Dendritic cell treated with granulocyte-macrophage colony-stimulating factor and Interleukin-4, amounts not matched to agents 40 ng/mL and 50 ng/mL, for 4 days (primary cell): ENCODE measurements around the gene ANKDD1A.
A peak's percentile ranks its signal among the peaks of the same experiment; 100 is the strongest.

Experiments used
- H3K27ac Mint-ChIP-seq: one replicate; pipeline ENCODE4 v1.8.0; 2022; ENCODE audit warnings: mild to moderate bottlenecking, mixed read lengths
- H3K27me3 Mint-ChIP-seq: one replicate; pipeline ENCODE4 v1.8.0; 2022; ENCODE audit warnings: mild to moderate bottlenecking, mixed read lengths
- H3K36me3 Mint-ChIP-seq: one replicate; pipeline ENCODE4 v1.8.0; 2022; ENCODE audit warnings: low read depth, mixed read lengths
- H3K4me1 Mint-ChIP-seq: one replicate; pipeline ENCODE4 v1.8.0; 2022; ENCODE audit warnings: low read depth, mixed read lengths
- H3K4me3 Mint-ChIP-seq: one replicate; pipeline ENCODE4 v1.8.0; 2022; ENCODE audit warnings: mild to moderate bottlenecking, moderate library complexity, mixed read lengths
- H3K9me3 Mint-ChIP-seq: one replicate; pipeline ENCODE4 v1.8.0; 2022; ENCODE audit warnings: mixed read lengths
- intact Hi-C: fragments of 100-400 bp; cut with micrococcal nuclease; formaldehyde crosslinking; loops from one replicate; pipeline ENCODE4 v1.15.0; 2022

Gene ANKDD1A

DNA sequence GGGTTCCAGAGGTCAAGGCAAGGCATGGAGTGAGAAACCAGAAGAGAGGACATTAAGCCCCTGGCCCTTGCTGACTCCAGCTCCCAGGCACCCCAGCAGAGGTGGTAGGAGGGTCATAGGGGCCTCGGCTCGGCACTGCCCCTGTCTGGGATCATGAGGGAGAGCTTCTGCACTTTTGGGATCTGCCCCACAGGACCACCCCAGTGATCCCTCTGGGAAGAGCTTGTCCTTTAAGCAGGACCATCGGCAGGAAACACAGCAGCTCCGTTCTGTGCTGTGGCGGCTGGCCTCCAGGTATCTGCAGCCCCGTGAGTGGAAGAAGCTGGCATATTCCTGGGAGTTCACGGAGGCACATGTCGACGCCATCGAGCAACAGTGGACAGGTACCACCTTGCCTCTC lies 35.5 kb downstream of the ANKDD1A start:
- intact Hi-C loops, result no loop called here
- Mint-ChIP-seq H3K4me3 (no peak overlapping the region), H3K4me1 (peaks cover 9% of the 10 kb centered on the region), H3K9me3 (peaks cover 15% of the 10 kb centered on the region), H3K27me3 (peaks cover 1% of the 10 kb centered on the region), H3K36me3 (peaks cover 26% of the 10 kb centered on the region), H3K27ac (no peak overlapping the region)

- H3K36me3 Mint-ChIP-seq, result peaks cover 43% of the 10 kb centered on the region
- no peak overlapping the region for H3K27ac Mint-ChIP-seq
- peaks cover 1% of the 10 kb centered on the region for H3K27me3 Mint-ChIP-seq
- H3K4me3 Mint-ChIP-seq, result no peak overlapping the region
- H3K9me3 Mint-ChIP-seq, result peaks cover 32% of the 10 kb centered on the region
- intact Hi-C loops, result no loop called here
- H3K4me1 Mint-ChIP-seq, result peaks cover 22% of the 10 kb centered on the region
Observed at GRCh38 chr15:64948916-64949315, 37.2 kb downstream of the ANKDD1A start.

DNA sequence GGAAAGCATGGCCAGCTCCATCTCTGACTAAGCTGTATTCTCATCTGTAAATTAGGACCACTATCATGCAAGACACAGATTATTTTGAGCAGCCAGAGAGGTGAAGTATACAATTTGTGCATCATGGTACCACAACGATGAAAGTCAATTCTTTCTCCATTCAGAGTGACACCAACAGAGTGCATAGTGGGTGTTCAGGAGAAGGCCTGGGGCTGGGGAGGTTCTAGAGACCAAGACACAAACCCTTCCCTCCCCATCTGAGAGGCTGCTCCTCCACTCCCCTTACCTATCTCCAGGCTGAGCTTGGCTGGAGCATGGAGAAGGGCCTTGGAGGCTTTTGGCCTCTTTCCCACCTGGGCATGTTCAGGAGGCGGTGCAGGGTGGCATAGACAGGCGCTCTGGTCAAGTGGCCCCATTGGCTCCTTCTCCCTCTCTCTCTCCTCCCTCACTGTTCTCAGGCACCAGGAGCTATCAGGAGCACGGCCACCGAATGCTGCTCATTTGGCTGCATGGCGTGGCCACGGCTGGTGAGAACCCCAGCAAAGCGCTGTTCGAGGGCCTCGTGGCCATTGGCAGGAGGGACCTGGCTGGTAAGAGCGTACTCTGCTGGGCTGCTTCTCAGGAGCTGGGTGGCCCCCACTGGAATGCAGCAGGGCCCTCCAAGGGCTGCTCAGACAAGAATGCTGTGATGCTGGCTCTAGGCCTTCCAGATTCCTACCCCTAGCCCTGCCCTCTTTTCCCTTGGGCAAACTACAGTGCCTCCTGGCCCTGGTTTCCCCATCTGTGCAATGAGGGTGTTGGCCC lies 37.9 kb downstream of the ANKDD1A start:
- peaks cover 50% of the 10 kb centered on the region for H3K36me3 Mint-ChIP-seq
- peaks cover 29% of the 10 kb centered on the region for H3K4me1 Mint-ChIP-seq
- peaks cover 38% of the 10 kb centered on the region for H3K9me3 Mint-ChIP-seq
- peaks cover 1% of the 10 kb centered on the region for H3K27me3 Mint-ChIP-seq
- intact Hi-C loops, result no loop called here
- no peak overlapping the region for H3K27ac Mint-ChIP-seq
- H3K4me3 Mint-ChIP-seq, result no peak overlapping the region

DNA sequence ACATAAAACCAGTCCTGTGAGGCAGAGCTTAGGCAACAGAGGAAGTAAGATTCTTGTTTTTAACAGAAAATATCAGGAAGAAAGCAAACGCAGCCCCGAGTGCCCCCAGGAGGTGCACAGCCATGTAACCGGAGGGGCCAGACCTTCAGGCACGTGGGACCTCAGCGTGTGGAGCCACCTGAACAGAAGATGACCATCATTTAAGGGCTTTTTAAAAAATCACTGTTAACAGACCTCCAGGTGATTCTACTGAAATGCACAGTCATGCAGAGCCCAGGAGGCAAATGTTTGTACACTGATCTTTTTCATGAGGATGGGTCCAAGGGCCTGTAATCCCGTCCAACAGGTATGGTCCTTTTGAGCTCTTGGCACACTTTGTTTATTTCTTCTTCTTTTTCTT lies 39.2 kb downstream of the ANKDD1A start:
- Mint-ChIP-seq H3K4me1 (peaks cover 34% of the 10 kb centered on the region), H3K9me3 (peaks cover 46% of the 10 kb centered on the region), H3K27ac (peak overlapping the region; percentile 70), H3K36me3 (peaks cover 63% of the 10 kb centered on the region), H3K4me3 (no peak overlapping the region), H3K27me3 (no peaks in the 10 kb centered on the region)
- intact Hi-C loops, result no loop called here

DNA sequence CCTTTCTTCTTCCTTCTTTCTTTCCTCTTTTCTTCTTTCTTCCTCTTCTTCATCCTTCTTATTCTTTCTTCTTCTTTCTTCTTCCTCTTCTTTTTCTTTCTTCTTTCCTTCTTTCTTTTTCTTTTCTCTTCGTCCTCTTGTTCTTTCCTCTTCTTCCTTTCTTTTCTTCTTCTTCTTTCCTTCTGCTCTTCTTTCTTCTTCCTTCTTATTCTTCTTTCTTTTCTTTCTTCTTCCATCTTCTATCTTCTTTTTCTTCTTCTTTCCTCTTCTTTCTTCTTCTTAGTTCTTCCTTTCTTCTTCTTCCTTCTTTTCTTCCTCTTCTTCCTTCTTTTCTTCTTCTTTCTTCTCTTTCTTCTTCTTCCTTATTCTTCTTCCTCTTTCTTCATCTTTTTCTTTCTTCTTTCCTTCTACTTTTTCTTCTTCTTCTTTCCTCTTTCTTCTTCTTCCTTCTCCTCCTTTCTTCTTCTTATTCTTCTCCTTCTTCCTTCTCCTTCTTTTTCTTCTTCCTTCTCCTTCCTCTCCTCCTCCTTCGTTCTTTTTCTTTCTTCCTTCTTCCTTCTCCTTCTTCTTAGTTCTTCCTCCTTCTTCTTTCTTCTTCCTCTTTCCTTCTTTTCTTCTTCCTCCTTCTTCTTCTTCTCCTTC lies 40.2 kb downstream of the ANKDD1A start:
- no peak overlapping the region for H3K4me3 Mint-ChIP-seq
- H3K9me3 Mint-ChIP-seq, result peaks cover 46% of the 10 kb centered on the region
- peaks cover 34% of the 10 kb centered on the region for H3K4me1 Mint-ChIP-seq
- intact Hi-C loops, result no loop called here
- peak overlapping the region; percentile 70 for H3K27ac Mint-ChIP-seq
- H3K36me3 Mint-ChIP-seq, result peaks cover 73% of the 10 kb centered on the region
- no peaks in the 10 kb centered on the region for H3K27me3 Mint-ChIP-seq

DNA sequence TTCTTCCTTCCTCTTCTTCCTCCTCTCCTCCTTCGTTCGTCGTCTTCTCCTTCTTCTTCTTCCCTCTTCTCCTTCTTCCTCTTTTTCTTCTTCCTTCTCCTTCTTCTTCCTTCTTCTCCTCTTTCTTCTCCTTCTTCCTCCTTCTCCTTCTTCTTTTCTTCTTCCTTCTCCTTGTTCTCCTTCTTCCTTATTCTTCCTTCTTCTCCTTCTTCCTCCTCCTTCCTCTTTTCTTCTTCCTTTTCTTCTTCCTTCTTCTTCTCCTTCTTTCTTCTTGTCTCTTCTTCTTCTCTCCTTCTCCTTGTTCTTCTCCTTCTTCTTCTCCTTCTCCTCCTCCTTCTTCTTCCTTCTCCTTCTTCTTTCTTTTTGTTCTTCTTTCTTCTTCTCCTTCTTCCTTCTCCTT lies 42.7 kb downstream of the ANKDD1A start:
- H3K9me3 Mint-ChIP-seq, result peaks cover 46% of the 10 kb centered on the region
- H3K36me3 Mint-ChIP-seq, result peaks cover 93% of the 10 kb centered on the region
- peaks cover 34% of the 10 kb centered on the region for H3K4me1 Mint-ChIP-seq
- no peak overlapping the region for H3K4me3 Mint-ChIP-seq
- peak overlapping the region; percentile 70 for H3K27ac Mint-ChIP-seq
- no peaks in the 10 kb centered on the region for H3K27me3 Mint-ChIP-seq
- intact Hi-C loops, result no loop called here

- intact Hi-C loops, result no loop called here
- H3K36me3 Mint-ChIP-seq, result peaks cover 100% of the 10 kb centered on the region
Observed at GRCh38 chr15:64959128-64959527, 47.4 kb downstream of the ANKDD1A start.

GRCh38 chr15:64960153-64960552 lies 48.5 kb downstream of the ANKDD1A start:
- Mint-ChIP-seq H3K27me3 (no peaks in the 10 kb centered on the region), H3K27ac (peak overlapping the region; percentile 31), H3K9me3 (peaks cover 2% of the 10 kb centered on the region), H3K36me3 (peaks cover 100% of the 10 kb centered on the region), H3K4me3 (no peak overlapping the region), H3K4me1 (no peaks in the 10 kb centered on the region)
- intact Hi-C loops, result no loop called here

More at GRCh38 chr15:64959128-64959527, 47.4 kb downstream of the ANKDD1A start:
- Mint-ChIP-seq H3K27ac (no peak overlapping the region), H3K27me3 (no peaks in the 10 kb centered on the region), H3K9me3 (peaks cover 12% of the 10 kb centered on the region), H3K4me1 (peaks cover 10% of the 10 kb centered on the region), H3K4me3 (no peak overlapping the region)

DNA sequence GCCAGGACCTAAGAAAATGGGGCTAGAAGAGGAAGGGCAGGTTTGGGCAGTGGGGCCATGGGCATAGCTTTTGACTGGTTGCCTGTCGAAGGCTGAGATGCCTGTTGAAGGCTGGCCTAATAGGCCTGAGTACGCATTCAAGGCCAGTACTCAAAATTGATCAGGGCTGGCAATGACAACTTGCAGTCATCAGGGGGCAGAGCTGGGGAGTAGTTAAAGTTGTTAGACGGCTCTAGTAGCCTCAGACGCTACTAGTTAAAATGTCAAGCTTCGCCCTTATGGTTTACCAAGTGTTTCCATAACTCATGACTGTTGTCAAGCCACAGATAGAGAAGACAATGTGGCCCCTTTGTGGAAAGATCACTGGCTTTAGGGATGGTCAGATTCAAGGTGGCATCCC lies 49.3 kb downstream of the ANKDD1A start:
- intact Hi-C loops, result no loop called here
- Mint-ChIP-seq H3K9me3 (no peaks in the 10 kb centered on the region), H3K27me3 (no peaks in the 10 kb centered on the region), H3K4me3 (no peak overlapping the region), H3K27ac (peak overlapping the region; percentile 31), H3K36me3 (peaks cover 100% of the 10 kb centered on the region), H3K4me1 (no peaks in the 10 kb centered on the region)

GRCh38 chr15:64969401-64969800 lies 57.7 kb downstream of the ANKDD1A start:
- Mint-ChIP-seq H3K4me3 (no peak overlapping the region), H3K9me3 (no peaks in the 10 kb centered on the region)
- intact Hi-C loops, result no loop called here

DNA sequence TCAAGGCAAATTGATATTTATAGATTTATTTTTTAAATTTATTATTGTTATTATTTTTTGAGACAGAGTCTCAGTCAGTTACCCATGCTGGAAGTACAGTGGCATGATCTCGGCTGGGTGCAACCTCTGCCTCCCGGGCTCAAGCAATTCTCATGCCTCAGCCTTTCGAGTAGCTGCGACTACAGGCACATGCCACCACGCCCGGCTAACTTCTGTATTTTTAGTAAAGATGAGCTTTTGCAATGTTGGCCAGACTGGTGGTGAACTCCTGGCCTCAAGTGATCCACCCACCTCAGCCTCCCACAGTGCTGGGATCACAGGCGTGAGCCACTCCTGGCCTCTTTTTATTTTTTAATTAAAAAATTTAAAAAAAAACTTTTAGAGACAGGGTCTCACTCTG lies 59.0 kb downstream of the ANKDD1A start:
- H3K4me3 Mint-ChIP-seq, result no peak overlapping the region
- no peaks in the 10 kb centered on the region for H3K27me3 Mint-ChIP-seq
- peaks cover 7% of the 10 kb centered on the region for H3K4me1 Mint-ChIP-seq
- peaks cover 91% of the 10 kb centered on the region for H3K36me3 Mint-ChIP-seq
- no peaks in the 10 kb centered on the region for H3K9me3 Mint-ChIP-seq
- intact Hi-C loops, result no loop called here
- no peak overlapping the region for H3K27ac Mint-ChIP-seq

More at GRCh38 chr15:64969401-64969800, 57.7 kb downstream of the ANKDD1A start:
- H3K27me3 Mint-ChIP-seq, result no peaks in the 10 kb centered on the region
- peaks cover 91% of the 10 kb centered on the region for H3K36me3 Mint-ChIP-seq
- no peak overlapping the region for H3K27ac Mint-ChIP-seq
- H3K4me1 Mint-ChIP-seq, result peaks cover 7% of the 10 kb centered on the region

DNA sequence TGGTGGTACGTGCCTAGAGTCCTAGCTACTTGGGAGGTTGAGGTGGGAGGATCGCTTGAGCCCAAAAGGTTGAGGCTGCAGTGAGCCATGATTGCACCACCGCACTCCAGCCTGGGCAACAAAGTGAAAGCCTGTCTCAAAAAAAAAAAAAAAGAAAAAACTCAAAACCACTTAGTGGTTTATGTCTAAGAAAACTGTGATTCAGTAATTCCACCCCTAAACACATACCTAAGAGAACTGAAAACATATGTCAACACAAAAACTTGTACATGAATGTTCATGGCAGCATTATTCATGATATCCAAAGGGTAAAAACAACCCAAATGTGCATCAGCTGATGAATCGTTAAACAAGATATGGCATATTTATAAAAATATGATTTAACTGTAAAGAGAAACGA lies 63.7 kb downstream of the ANKDD1A start:
- Mint-ChIP-seq H3K27ac (no peak overlapping the region), H3K4me3 (no peak overlapping the region)

DNA sequence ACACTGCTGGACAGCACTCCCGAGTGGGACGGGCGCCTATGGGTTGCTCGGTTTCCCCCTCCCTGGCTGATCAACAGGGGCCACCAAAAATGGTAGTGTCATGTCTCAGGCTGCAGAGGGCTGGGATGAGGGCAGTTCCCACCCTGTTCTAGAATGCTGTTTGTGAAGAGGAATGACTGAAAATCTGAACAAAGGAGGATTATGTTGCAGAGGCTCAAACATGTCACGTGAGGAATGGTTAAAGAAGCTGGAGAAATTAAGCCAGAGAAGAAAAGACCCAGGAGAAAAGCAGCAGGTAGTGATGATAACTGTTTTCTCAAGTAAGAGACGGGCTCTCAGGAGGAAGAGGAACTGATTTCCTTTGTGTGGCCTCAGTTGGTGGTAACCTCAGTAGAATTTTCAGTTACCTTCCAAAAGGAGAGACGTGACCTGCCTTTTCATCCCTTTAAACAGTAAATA lies 67.6 kb downstream of the ANKDD1A start:
- Mint-ChIP-seq H3K27ac (peak overlapping the region; percentile 68), H3K36me3 (peaks cover 93% of the 10 kb centered on the region), H3K27me3 (no peaks in the 10 kb centered on the region), H3K4me3 (no peak overlapping the region), H3K4me1 (peaks cover 40% of the 10 kb centered on the region), H3K9me3 (no peaks in the 10 kb centered on the region)
- intact Hi-C loops, result no loop called here

More for the DNA sequence above, 63.7 kb downstream of the ANKDD1A start:
- intact Hi-C loops, result no loop called here
- Mint-ChIP-seq H3K9me3 (no peaks in the 10 kb centered on the region), H3K4me1 (peaks cover 27% of the 10 kb centered on the region), H3K27me3 (no peaks in the 10 kb centered on the region), H3K36me3 (peaks cover 92% of the 10 kb centered on the region)

- Mint-ChIP-seq H3K4me1 (peaks cover 58% of the 10 kb centered on the region), H3K27ac (peak overlapping the region; percentile 43), H3K36me3 (peaks cover 73% of the 10 kb centered on the region), H3K9me3 (no peaks in the 10 kb centered on the region), H3K27me3 (no peaks in the 10 kb centered on the region), H3K4me3 (no peak overlapping the region)
- intact Hi-C loops, result loop anchor here (5.0 kb wide), 1 partner anchor 45 kb away; the partner anchor contains the start of gene MTFMT
Observed at GRCh38 chr15:64981812-64982431, 70.2 kb downstream of the ANKDD1A start.
